ENCODE measurements around the gene CCDC57.

DNA sequence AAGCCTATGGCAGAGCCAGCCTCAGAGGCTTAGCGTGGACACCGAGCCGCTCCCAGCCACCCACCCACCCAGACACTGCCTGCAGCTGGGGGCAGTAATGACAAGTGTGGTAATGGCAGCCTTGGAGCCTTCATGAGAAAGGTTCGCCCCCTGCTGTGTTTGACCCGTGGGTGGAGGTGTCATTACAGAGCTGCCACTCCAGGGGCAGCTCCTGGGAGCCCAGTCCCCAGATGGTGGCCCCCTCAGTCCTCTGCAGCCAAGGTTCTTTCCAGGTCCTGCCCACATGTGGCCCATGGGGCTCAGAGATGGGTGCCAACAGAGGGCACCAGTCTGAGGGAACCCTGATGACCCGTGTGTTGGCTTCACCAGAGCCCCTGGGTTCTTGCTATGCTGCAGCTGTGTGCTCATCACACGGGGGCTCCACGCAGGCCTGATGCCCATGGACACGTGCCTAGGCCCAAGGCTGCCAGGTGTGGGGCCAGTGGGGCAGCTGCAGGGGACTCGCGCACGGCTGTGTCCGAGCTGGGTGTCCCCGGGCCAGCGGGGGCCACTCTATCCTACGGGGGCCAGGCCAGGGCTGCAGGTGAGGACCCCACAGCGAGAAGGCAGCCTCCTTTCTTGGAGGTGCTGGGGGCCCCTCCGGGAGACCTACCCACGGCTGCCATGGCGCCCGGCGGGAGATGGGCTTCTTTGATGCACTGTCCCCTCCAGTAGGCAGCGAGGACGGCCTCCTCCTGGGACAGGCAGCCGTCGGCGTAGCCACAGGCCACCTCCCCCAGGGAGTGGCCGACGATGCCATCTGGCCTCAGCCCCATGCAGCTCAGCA, 122.7 kb downstream of the CCDC57 start:
- TF ChIP-seq, protein P1, sequence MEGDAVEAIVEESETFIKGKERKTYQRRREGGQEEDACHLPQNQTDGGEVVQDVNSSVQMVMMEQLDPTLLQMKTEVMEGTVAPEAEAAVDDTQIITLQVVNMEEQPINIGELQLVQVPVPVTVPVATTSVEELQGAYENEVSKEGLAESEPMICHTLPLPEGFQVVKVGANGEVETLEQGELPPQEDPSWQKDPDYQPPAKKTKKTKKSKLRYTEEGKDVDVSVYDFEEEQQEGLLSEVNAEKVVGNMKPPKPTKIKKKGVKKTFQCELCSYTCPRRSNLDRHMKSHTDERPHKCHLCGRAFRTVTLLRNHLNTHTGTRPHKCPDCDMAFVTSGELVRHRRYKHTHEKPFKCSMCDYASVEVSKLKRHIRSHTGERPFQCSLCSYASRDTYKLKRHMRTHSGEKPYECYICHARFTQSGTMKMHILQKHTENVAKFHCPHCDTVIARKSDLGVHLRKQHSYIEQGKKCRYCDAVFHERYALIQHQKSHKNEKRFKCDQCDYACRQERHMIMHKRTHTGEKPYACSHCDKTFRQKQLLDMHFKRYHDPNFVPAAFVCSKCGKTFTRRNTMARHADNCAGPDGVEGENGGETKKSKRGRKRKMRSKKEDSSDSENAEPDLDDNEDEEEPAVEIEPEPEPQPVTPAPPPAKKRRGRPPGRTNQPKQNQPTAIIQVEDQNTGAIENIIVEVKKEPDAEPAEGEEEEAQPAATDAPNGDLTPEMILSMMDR (IDR thresholded peaks at IDR 0.05; ENCODE audit: insufficient read depth, low read length, poor library complexity, severe bottlenecking), result no peak
- no peak for TF ChIP-seq EZH2phosphoT487 (conservative IDR thresholded peaks at IDR 0.05; ENCODE audit: low read length)

Data from SU-DHL-6 (cell line).